Nephron (organoid): ENCODE data around the gene RHCE.
"Not testable (repeated sequence)": the region's sequence is repeated elsewhere in the genome, so short reads cannot be mapped to it uniquely, and the experiment has no call there.

Source experiments
- H3K27ac Mint-ChIP-seq, 3 experiments: 2 replicates each; pipeline ENCODE4 v1.8.0; 2020; ENCODE audit warnings: mixed read lengths in 3 of 3, mild to moderate bottlenecking in 2 of 3, moderate library complexity in 1 of 3
- H3K27me3 Mint-ChIP-seq: 2 replicates; pipeline ENCODE4 v1.8.0; 2021; ENCODE audit warnings: low read depth, mild to moderate bottlenecking, moderate library complexity, mixed read lengths
- H3K36me3 Mint-ChIP-seq: 2 replicates; pipeline ENCODE4 v1.8.0; 2020; ENCODE audit warnings: low read depth, mixed read lengths
- H3K4me1 Mint-ChIP-seq: 2 replicates; pipeline ENCODE4 v1.8.0; 2020; ENCODE audit warnings: mixed read lengths
- H3K4me3 Mint-ChIP-seq, 3 experiments: 2 replicates each; pipeline ENCODE4 v1.8.0; 2020; ENCODE audit warnings: mild to moderate bottlenecking in 3 of 3, mixed read lengths in 3 of 3, moderate library complexity in 2 of 3
- H3K9me3 Mint-ChIP-seq: 2 replicates; pipeline ENCODE4 v1.8.0; 2020; ENCODE audit warnings: mixed read lengths
- CTCF ChIP-seq, 3 experiments: fragments of 200-600 bp; sonication (generic); IDR thresholded peaks; one replicate each; pipeline ENCODE4 v1.5.0; 2021; ENCODE audit warnings: antibody characterized with exemption in 3 of 3; ENCODE audit not compliant: unreplicated experiment in 3 of 3

RHCE gene

GRCh38 chr1:25425098-25426085, 4.8 kb upstream of the RHCE start:
- Mint-ChIP-seq H3K27me3 (peaks cover 14% of the 10 kb centered on the region), H3K4me3 (no peak overlapping the region), H3K9me3 (no peaks in the 10 kb centered on the region), H3K36me3 (no peaks in the 10 kb centered on the region), H3K4me1 (no peaks in the 10 kb centered on the region), H3K27ac (no peak overlapping the region)
- no peak for TF ChIP-seq CTCF (IDR thresholded peaks at IDR 0.05; ENCODE audit: unreplicated experiment in 3 of 3)

GRCh38 chr1:25423206-25423605, 2.6 kb upstream of the RHCE start:
- not testable (repeated sequence) for H3K36me3 Mint-ChIP-seq, H3K27ac Mint-ChIP-seq, H3K4me1 Mint-ChIP-seq, H3K9me3 Mint-ChIP-seq, H3K4me3 Mint-ChIP-seq
- H3K27me3 Mint-ChIP-seq = peaks cover 14% of the 10 kb centered on the region

GRCh38 chr1:25419339-25419738, 1.3 kb downstream of the RHCE start:
- not testable (repeated sequence) for H3K27ac Mint-ChIP-seq, H3K4me3 Mint-ChIP-seq, H3K36me3 Mint-ChIP-seq, H3K9me3 Mint-ChIP-seq, H3K4me1 Mint-ChIP-seq
- peaks cover 13% of the 10 kb centered on the region for H3K27me3 Mint-ChIP-seq

- not testable (repeated sequence) for H3K27me3 Mint-ChIP-seq, H3K4me3 Mint-ChIP-seq, H3K9me3 Mint-ChIP-seq, H3K4me1 Mint-ChIP-seq, H3K27ac Mint-ChIP-seq, H3K36me3 Mint-ChIP-seq
Observed at GRCh38 chr1:25417280-25417679, 3.3 kb downstream of the RHCE start.

GRCh38 chr1:25414578-25414977, 6.0 kb downstream of the RHCE start:
- H3K27me3 Mint-ChIP-seq, H3K4me1 Mint-ChIP-seq, H3K9me3 Mint-ChIP-seq, H3K27ac Mint-ChIP-seq, H3K4me3 Mint-ChIP-seq, H3K36me3 Mint-ChIP-seq: not testable (repeated sequence)

- not testable (repeated sequence) for H3K4me1 Mint-ChIP-seq, H3K36me3 Mint-ChIP-seq, H3K4me3 Mint-ChIP-seq, H3K27ac Mint-ChIP-seq, H3K9me3 Mint-ChIP-seq, H3K27me3 Mint-ChIP-seq
Observed at GRCh38 chr1:25414157-25414556, 6.5 kb downstream of the RHCE start.

GRCh38 chr1:25412872-25413623, 7.6 kb downstream of the RHCE start:
- H3K4me3 Mint-ChIP-seq, H3K36me3 Mint-ChIP-seq, H3K4me1 Mint-ChIP-seq, H3K9me3 Mint-ChIP-seq, H3K27ac Mint-ChIP-seq, H3K27me3 Mint-ChIP-seq: not testable (repeated sequence)

GRCh38 chr1:25409641-25410427, 10.8 kb downstream of the RHCE start:
- not testable (repeated sequence) for H3K4me1 Mint-ChIP-seq, H3K27me3 Mint-ChIP-seq, H3K9me3 Mint-ChIP-seq, H3K36me3 Mint-ChIP-seq, H3K27ac Mint-ChIP-seq, H3K4me3 Mint-ChIP-seq

GRCh38 chr1:25405731-25406305, 14.8 kb downstream of the RHCE start:
- peaks cover 20% of the 10 kb centered on the region for H3K27me3 Mint-ChIP-seq
- not testable (repeated sequence) for H3K4me1 Mint-ChIP-seq, H3K9me3 Mint-ChIP-seq, H3K36me3 Mint-ChIP-seq, H3K4me3 Mint-ChIP-seq, H3K27ac Mint-ChIP-seq
